Femur (tissue), 1 donor: ENCODE results near the gene SP9.

ENCODE experiments used
- DNase-seq: peaks from one replicate; pipeline ENCODE4 v3.0.0-alpha.2; 2017

The SP9 gene

GRCh38 chr2:174333372-174334277, 1.1 kb upstream of the SP9 start:
- DNase-seq, result peak; percentile 25

GRCh38 chr2:174334278-174334715, 457 bp upstream of the SP9 start:
- DNase-seq, result peak; percentile 19

GRCh38 chr2:174335254-174335987, 667 bp downstream of the SP9 start:
- peak; percentile 31 for DNase-seq

GRCh38 chr2:174335988-174336500, 1.3 kb downstream of the SP9 start:
- peak; percentile 56 for DNase-seq

- DNase-seq, result peak; percentile 40
Observed at GRCh38 chr2:174336501-174337336, 2.0 kb downstream of the SP9 start.

- DNase-seq, result peak; percentile 44
Observed at GRCh38 chr2:174337337-174338146, 2.8 kb downstream of the SP9 start.

- no peak for DNase-seq
Observed at GRCh38 chr2:174338147-174338605, 3.4 kb downstream of the SP9 start.

GRCh38 chr2:174338671-174339560, 4.2 kb downstream of the SP9 start:
- peak; percentile 27 for DNase-seq

GRCh38 chr2:174339561-174340399, 5.0 kb downstream of the SP9 start:
- DNase-seq, result peak; percentile 36

- DNase-seq, result peak; percentile 28
Observed at GRCh38 chr2:174340400-174341292, 5.9 kb downstream of the SP9 start.

- peak; percentile 93 for DNase-seq
Observed at GRCh38 chr2:174341293-174341994, 6.7 kb downstream of the SP9 start.

- DNase-seq, result peak; percentile 25
Observed at GRCh38 chr2:174341995-174342685, 7.4 kb downstream of the SP9 start.

- peak; percentile 22 for DNase-seq
Observed at GRCh38 chr2:174342686-174343342, 8.1 kb downstream of the SP9 start.

- DNase-seq, result peak; percentile 23
Observed at GRCh38 chr2:174343343-174343622, 8.5 kb downstream of the SP9 start.

- DNase-seq, result no peak
Observed at GRCh38 chr2:174343623-174344455, 9.1 kb downstream of the SP9 start.
